HG03521 (cell line): Measurements from ENCODE around the gene CDX1.
"Not testable (repeated sequence)": the region's sequence is repeated elsewhere in the genome, so short reads cannot be mapped to it uniquely, and the experiment has no call there.

ENCODE experiments used
- ATAC-seq: cut with Tn5 transposase; IDR thresholded peaks from one replicate; pipeline ENCODE4 v1.9.1; 2021; ENCODE audit warnings: mild to moderate bottlenecking, moderate library complexity; ENCODE audit not compliant: unreplicated experiment

The CDX1 gene

DNA sequence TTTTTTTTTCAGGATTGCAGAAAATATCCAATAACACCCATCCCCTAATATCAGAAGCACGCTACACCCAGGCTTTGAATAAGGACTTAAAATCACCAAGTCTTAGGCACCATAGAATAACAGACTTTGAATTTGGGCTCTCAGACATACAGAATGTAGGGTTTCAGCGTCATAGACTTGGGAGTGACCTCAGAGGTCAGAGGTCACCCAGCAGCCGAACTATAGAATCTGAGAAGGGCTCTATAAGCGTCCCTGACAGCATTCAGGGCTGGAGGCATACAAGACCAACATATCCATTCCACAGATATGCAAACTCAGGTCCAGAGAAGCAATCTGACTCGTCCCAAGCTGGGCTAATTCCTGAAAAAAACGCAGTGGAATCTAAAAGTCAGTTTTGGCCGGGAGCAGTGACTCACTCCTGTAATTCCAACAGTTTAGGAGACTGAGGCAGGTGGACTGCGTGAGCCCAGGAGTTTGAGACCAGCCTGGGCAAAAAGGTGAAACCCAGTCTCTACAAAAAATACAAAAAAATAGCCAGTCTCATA, 58.0 kb downstream of the CDX1 start:
- no peak for ATAC-seq

DNA sequence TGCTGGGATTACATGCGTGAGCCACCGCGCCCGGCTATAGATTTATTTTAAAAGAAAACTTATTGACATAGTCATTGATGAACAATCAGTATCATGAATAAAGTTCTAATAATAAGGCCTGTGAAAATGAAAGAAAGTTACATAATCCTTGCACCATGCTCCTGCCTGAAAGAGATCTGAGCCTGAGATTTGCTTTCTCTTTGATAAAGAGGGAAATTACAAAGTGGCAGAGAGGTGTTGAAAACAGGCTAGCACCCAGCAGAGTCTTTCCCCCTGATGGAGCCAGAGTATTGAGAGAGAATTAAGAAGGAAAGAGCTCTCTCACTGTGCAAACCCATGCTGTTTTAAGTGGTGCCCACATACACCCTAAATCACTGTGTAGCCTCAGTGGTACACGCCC, 60.5 kb downstream of the CDX1 start:
- no peak for ATAC-seq

DNA sequence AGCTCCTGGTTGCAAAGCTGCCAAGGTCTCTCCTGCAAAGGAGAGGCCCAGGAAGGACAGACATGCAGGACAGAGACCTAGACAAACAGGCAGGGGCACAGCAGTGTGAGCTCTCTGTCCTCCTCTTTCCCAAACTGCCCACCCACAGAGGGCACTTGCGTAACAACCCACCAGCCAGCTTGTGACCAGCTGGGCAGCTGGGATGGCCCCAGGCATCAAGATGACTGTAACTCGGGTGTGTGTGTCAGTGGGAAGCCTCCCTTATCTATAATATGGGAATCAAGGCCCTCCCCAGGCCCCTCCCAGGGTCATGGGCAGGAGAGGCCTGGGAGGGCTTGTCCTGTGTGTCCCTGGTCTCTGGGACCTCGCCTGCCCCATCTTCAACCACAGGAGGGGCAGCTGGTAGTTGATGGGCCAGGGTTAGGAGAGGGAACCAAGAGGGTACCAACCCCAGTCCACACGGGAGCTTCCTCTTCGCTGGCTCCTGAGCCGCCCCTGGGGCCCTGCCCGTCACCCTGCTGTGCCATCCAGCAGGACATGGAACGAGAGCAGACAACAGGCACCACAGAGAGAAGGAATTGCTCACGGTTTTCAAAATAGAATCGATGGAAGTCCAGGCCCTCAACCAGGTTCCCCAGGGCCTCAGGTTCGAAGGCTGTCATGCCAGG, 61.2 kb downstream of the CDX1 start:
- no peak for ATAC-seq

DNA sequence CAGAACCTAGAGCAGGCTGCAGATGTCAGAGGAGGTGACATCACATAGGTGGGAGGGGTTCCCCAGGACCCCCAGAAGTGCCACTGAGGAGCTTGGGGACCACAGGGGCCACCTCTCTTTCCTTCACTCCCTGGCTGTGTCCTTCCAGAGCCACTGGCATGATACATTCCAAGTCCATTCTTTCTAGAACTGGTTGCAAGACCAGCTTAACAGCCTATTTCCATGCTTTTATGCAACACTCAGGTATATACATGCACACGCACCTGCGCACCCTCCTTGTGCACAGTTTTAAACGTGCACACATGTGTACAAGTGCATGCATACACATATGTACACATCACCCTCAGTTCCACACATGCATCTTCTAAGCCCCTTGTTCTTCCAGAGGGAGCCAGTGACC, 63.0 kb downstream of the CDX1 start:
- no peak for ATAC-seq

DNA sequence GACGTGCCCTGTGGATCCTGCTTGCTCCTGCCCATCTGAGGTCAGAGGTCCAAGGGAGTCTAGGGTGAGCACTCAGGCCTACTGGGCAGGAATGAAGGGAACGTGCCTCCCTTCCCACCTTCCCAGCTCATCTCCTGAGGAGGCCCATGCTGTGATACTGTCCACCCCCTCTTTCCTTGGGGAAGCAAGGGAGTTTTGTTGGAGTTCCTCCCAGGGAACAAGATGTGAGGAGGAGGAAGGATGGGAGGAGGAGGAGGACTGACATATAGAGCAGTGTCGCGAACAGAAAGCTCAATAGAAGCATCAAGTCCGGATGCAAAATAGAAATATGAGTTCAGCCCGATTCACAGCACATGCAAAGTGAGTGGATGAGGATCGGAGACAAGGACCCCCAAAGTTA, 64.3 kb downstream of the CDX1 start:
- no peak for ATAC-seq

DNA sequence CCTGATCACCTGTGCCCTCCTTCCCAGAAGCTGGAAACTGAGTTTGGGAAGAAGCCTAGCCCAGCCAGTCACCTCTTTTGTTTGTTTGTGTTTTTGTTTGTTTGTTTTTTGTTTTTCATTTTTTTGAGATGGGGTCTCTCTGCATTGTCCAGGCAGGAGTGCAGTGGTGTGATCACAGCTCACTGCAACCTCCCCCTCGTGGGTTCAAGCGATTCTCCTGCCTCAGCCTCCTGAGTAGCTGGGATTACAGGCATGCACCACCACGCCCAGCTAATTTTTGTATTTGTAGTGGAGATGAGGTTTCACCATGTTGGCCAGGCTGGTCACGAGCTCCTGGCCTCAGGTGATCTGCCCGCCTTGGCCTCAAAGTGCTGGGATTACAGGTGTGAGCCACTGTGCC, 67.1 kb downstream of the CDX1 start:
- ATAC-seq: not testable (repeated sequence)
